HG03060 (cell line): Measurements from ENCODE around the gene RNF26.

Experiments
- ATAC-seq: cut with Tn5 transposase; IDR thresholded peaks from one replicate; pipeline ENCODE4 v1.9.1; 2021; ENCODE audit warnings: low read depth, moderate number of reproducible peaks; ENCODE audit not compliant: unreplicated experiment

Gene RNF26

DNA sequence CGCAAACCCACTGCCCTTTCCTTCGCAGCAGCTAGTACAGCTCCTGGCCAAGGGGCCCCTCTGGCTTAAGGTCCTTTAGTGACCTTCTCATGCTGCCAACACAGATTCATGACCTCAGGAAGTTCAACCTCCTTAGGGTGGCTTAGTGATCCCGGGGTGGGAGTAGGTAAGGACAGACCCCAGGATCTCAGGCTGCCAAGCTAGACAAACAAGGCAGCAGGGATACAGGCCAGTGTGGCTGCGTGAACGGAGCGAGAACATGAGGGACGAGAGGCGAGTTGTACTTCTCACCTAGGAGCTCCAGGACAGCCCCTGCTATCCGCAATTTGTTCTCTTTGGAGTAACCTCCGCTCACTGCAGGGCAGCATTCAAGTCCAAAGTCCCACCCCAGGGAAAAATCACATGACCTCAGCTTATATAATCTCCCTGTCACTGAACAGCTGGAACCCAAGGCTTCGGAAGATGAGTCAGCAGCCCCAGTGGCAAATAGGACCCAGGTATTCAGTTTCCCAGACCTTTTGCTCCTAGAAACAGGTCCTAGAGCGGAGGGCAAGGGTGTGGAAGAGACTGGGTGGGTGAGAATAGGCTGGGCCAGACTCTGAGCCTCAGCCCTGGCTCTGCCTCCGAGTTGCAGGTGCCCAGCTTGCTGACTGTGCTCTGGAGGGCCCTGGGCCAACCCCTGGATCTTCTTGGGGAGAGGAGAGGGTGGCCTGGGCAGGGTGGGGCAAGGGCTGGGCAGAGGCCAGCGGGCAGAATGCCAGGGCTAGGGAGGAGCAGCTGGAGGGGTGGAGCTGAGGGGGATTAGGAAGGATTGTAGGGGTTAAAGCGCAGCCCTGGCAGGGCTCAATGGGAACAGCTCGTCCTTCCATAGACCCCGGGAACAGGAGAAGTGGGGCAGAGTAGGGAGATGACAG lies 34.1 kb downstream of the RNF26 start:
- no peak for ATAC-seq

DNA sequence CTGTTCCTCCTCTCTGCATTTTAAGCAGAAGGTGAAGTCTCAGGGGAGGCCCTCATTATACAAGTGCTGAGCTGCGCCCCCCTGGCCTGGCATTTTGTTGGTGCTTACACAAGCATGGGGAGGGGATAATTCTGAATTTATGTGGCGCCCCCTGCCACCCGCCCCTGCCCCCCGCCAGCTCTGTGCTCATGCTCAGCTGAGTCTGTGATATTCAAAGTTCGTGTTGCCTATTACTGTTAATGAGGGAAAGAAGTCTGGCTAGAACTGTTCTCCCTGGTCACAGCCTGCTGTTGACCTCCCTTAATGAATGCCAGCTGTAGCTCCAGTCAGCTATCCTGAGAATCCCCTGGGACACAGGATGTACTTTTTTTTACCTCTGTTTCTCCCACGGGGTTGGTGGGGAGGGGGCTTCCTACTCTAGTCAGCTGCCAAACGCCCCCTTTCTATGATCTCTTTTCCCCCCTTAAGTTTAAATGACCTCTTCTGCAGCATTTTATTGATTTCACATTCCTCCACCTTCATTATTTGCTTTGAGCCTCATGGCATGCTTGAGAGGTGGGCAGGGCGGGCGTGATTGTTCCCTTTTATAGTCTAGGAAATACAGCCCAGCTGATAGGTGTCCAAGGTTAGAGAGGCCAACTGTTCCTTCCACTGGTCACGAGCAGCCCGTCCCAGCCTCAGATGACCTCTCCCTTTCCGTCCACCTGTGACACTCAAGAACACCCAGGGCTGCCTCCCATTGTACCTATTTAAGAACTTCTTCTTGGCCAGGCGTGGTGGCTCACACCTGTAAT lies 35.0 kb downstream of the RNF26 start:
- no peak for ATAC-seq

DNA sequence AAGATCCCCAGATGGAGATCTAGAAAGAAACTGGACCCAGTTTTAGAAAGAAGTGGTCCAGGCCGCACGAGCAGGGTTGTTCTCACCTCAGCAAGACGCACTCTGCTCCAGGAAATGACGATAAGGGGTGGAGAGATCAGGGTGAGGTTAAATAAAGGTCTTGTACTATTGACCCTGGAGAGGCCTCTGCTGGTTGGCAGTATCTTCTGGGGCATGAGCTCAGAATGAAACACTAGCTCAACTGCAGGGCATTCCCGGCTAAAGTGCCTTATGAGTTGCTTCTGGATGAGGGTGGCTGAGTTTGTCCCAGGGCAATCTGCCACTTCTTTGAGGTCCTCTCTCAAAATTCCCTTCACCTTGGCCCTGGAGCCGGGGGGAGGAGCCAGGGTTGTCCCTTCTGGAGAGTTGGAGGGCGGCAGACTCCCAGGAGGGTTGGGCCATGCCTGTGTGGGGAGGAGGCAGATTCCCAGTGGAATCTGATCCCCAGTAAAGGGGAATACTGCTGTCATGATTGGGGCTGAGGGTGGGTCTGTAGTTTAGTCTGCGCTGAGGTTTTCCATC lies 36.2 kb downstream of the RNF26 start:
- ATAC-seq = no peak

DNA sequence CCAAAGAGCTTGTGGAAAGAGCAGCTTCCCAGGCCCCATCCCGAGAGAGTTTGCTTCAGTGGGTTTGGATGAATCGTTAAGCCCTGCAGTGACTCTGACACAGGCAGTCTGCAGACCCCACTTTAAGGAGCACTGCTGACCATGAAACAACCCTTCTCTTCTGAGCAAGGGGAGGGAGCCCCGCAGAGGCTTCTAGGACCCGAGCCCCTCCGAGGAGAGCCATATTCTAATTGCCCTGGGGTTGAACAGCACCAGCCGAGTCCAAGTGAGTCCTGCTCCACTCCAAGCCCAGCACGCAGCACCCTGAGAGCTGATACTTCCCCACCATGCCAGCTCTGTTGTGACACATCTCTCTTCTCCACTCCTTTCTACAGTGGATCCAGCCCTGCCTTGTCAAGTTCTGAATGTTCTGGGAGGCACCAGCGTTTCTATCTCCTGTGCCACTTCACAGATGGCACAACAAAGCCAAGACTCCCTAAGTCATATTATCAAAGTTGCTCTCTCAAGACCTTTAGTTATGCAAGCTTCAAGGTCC lies 36.8 kb downstream of the RNF26 start:
- ATAC-seq = no peak

DNA sequence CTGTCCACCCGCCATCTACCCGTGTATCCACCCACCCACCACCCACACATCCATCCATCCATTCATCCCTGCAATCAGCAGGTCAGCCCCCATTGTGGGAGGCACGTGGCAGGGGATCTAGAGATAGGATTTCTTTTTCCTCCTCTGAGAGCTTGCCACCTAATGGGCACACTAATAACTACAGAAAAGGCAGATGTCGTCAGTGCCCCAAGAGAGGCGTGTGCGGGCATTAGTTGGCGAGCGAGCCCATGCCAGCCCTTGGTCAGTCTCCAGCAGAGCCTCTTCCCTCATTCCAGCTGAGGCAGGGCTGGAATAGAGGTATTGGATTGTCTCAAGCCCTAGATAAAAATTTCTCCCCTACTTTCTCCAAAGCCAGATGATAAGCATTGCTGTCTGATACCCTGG lies 37.5 kb downstream of the RNF26 start:
- no peak for ATAC-seq

DNA sequence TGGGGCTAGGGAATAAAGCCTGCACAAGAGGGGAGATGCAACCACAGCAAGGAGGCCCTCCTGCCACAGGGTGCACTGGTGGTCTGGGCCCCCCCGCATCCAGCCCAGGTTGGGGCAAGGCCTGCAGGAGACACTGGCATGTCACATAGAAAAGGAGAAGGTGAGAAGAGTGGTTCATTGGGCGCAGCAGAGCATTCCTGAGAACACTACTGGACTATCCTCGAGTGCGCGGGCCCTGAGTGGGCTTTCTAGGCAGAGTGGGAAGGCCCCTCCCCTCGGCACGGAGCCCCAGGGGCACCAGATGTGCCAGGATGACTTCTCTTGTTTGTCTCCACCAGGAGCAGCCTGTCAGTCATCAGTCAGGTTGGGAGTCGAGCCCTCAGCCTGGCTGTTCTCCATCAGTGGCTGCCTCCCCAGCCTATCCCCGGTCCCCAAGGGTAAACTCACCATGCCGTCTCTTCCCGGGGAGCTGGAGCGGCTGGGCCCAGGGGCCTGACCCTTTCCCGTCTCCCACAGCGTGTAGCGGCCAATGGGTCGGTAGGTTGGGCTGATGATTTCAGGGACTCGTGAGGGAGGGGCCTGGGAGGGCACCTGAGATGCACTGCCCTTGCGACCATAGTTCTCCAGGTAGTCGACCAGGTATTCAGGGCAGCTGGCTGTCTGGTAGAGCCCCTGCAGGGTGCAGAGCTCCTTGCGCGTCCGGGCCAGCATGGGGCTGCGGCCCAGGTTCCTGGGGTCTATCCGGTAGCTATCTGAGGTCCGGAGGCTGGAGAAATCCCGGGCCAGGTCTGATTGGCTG lies 38.1 kb downstream of the RNF26 start:
- no peak for ATAC-seq

DNA sequence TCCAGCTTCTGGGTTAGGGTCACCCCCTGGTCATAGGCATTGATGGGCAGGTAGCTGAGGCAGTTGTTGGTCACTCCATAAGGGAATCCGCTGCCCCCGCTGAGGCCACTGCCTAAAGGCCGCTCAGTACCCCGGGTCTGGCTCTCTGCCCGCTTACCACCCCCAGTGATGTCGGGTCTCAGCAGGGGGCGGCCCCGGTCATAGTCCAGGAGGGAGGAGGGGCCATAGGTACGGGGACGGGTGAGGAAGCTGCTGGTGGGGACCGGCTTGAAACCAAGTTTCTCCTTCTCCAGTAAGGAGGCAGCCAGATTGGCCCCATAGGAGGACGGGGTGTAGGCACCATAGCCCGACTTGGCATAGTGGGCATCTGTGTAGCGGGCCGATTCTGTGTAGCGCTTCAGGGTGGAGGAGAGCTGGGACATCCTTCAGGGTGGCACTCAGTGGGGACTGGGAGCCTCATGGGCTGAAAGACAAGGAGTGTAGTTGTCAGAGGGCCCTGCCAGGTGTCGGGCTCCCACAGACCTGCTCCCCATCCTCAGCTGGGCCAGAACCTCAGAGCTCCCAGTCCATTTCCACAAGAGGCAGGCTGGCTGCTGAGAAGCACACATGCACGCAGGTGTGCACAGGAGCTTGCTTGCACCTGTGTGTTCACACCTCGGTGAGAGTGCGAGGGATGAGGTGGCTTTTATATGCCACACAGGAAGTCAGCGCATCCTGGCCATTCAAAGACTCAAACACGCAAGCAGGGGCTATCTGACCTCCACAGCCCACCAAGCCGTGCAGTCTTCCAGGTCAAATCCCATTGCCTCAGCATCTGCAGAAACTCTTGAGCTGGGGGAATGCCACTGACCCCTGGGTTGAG lies 39.0 kb downstream of the RNF26 start:
- ATAC-seq = no peak

DNA sequence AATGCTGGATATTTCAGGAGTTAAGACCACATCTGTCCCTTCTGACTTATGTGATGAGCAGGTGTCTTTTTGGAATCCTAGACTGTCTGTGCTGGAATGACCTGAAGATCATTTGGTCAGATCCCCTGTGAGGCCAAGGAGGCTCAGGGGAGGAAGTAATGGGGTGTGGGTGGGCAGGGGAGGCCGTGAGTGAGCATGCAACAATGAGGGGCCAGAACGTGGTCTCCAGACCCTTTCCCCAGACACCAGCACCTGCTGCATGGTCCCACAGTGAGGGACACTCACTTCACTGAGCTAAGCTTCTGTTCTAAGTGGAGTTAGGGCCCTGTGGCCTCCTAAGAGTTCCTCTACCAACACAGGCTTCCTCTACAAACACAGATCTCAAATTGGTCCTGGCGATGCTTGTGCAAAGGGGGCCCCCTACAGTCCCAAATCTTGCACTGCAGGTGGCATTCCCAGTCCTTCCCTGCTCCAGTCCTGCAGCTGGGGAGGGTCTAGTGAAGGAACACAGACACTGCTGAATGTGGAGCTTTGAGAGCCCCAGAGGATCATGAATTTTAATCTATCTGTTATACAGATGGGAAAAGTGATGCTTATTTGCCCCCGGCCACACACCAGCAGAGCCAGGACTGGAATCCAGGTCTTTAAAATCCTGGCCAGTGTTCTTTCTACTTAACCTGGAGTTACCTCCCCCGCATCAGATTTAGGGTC lies 39.7 kb downstream of the RNF26 start:
- no peak for ATAC-seq

DNA sequence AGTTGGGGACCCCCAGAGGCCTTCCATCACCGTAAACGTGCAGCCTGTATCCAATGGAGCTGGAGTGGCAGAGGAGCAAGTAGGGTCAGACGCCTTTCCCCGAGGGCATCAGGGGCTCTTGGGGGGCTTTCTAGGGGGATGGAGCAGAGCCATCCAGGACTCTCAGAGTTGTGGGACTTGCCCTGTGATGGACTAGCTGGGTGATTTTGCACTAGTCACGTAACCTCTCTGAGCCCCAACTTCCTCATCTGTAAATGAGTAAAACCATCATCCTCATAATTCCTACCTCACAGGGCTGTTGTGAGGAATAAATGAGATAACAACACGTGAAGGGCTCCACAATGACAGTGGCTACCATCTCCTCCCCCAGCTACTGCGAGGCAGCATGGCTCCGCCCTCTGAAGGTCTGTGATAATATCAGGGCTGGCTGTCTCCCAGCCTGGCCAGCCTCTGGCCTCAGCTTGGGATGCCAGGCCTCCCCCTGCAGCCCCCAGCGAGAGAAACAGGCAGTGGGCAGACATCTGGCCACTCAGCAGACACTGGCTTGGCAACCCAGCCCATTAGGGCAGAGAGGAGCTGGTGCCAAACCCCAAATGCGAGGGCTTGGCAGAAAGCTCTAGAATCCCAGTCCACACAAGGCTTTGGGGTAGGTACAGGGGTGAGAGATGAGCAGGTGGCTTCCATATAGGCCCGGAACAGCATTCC lies 40.5 kb downstream of the RNF26 start:
- ATAC-seq = no peak

DNA sequence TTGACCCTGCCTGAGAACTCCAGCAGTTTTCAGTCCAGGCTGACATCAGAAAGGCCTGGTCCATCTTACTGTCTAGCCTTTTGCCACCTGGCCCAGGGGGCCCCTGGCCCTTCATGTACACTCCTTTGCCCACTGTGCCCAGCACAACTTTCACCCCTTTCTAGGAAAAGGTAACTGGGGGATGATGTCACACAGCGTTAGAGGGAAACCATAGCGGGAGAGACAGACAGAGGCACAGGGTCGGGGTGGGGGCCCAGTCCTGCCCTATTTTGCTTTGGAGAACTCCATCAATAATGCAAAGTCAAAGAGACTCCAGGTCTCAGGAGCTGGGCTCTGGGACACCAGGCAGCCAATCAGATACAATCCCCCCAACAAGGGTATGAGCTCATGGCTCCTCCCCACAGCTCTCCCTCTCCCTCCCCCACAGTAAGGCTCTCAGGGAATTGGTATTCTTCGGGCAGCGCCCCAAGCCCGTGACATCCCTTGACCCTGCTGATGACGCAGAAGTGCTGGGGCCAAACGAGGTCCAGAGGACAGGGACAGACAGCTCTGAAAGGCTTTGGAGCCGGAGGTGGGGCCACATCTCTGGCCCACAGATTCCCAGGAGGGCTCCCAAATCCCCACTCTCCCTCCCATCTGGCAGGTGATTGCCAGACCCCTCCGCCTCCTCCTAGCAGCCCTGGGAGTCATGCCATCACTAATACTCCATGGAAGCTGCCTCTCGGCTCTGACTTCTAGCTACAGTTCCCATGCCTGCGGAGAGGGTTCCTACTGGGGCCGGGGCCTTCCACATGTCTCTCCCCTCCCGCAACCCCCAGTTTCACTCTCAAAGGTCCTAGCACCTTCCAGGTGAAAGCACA lies 41.2 kb downstream of the RNF26 start:
- no peak for ATAC-seq

DNA sequence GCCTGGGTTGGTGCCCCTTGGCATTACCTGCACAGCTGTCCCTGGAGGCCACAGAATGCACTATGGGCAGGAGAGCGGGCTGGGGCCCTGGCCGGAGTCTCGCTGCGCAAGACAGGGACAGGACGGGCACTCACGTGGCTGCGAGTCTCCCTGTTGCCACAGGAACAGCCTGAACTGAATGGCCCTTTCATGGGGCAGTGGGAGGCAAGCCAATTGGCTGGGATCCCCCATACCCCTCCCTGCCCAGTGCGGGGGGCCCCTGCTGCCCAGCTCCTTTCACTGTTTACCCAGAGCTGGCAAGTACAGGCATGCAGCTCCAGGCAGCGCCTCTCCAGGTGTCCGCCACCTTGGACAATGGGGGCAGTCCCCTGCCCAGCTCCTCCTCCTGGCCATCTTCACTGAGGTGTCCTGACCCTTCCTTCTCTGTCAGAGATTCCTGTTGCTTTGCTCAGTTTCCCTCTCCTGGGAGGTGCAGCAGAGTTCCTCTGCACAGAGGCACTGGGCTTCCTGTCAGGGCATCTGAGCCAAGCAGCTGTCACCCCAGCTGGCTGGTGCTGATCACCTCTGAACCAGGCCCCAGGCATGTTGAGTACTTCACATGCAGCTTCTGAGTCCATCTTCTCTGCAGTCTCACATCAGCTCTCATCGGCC lies 42.0 kb downstream of the RNF26 start:
- ATAC-seq = no peak

DNA sequence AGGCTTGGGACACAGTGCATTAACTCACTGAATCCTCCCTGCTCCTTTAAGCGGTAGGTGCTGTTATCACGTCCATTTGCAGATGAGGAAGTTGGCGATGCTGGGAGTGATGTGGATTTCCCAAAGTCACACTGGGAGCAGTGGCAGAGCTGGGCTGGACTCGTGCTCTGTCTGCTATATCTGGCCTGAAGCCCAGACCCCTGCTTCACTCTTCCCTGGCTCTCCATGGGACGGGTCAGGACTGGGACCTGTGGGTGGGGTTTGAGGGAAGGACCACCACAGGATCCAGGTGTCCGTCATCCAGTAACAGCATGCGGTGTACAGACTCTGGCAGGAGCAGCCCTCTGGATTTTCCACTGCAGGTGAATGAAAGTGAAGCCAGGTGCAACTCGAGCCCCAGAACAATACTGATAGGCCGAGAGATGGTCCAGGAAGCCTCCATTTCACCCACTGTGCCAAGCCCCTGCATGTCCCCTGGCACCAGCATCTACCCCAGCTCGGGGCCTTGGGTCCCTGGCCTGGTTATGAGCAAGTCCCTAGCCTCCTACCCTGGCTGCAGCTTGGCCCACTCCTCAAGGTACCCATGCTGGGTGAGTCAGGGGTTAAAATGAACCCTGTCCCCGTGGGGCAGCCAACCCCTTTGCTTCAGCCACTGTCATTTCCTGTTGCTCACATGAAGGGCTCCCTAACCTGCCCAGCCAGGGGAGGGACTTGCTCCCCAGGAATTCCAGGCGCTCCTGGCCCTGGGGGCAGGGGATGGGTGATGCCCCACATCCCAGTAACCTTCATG lies 43.0 kb downstream of the RNF26 start:
- ATAC-seq = no peak

DNA sequence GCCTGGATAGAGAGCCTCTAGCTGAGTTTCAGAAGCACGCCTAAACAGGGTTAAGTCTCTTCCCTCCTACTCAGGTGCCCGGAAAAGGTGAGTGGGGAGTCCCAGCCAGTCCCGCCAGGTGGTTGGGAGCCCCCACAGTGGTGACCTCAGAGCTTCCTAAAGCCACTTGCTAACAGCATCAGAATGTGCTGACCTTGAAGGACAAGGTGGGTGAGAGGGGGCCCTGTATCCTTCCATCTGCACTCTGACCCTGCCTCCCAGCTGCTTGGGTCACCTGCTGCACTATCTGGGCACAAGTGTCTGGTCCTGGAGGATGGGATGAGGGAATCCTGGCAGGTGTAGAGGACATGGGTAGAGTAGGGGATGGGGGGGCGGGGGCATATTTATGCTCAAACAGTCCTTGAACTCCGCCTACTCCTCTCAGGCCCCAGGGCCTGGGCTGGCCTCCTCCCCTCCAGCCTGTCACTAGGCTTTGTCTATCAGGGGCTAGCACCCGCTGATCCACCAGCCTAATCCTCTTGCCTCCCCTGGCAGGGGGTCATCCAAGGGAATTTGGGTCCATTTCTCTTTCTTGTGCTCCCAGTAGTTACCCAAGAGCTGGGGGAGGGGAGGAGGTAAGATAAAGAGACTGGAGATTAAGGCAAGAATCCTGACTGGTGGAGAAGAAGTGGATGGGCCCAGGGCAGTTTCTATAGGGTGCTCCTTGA lies 43.8 kb downstream of the RNF26 start:
- ATAC-seq = no peak

DNA sequence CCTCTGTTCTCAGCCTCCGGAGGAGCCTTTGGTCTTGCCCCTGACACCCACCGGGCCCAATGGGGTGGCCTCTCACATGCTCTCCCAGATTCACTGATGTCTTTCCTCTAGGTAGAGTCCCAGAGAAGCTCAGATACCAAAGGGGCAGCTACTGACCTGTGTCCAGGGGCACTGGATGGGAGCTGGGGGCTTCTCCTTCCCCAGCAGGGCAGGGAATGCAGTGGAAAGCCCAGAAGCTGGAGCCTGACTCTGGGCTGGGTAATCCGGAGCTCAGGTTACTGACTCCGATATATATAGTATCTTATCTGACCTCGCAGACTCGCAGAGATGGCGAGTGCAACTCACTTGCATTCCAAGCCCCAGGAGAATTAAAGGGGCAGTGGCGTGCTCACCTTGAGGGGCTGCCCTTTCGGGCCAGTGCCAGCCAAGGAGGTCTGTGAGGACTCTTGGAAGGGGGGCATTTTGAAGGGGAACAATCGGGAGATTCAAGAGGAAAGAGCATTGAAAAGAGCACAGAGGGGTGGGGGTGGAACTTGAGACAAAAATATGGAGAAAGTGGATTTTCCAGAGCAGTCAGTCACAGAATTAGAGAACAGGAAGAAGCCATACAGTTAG lies 44.6 kb downstream of the RNF26 start:
- ATAC-seq = no peak
